ENCODE results near the gene CHST15.

Gene CHST15

GRCh38 chr10:124012066-124012465 is 81.3 kb downstream of the CHST15 start:
- DNase-seq (ENCODE audit: low read depth in 3 of 3) = no peak

- DNase-seq (ENCODE audit: low read depth in 3 of 3) = no peak
Observed at GRCh38 chr10:124011464-124011863, 81.9 kb downstream of the CHST15 start.

GRCh38 chr10:124010563-124011131 is 82.8 kb downstream of the CHST15 start:
- DNase-seq (ENCODE audit: low read depth in 3 of 3) = no peak

GRCh38 chr10:124010024-124010423 is 83.4 kb downstream of the CHST15 start:
- no peak for DNase-seq (ENCODE audit: low read depth in 3 of 3)

GRCh38 chr10:124009231-124010015 is 84.0 kb downstream of the CHST15 start:
- no peak for DNase-seq (ENCODE audit: low read depth in 3 of 3)

- no peak for DNase-seq (ENCODE audit: low read depth in 3 of 3)
Observed at GRCh38 chr10:124008681-124009080, 84.7 kb downstream of the CHST15 start.

- no peak for DNase-seq (ENCODE audit: low read depth in 3 of 3)
Observed at GRCh38 chr10:124008187-124008586, 85.2 kb downstream of the CHST15 start.

GRCh38 chr10:124007773-124008145 is 85.6 kb downstream of the CHST15 start:
- DNase-seq (ENCODE audit: low read depth in 3 of 3) = no peak

GRCh38 chr10:124007102-124007772 is 86.2 kb downstream of the CHST15 start:
- DNase-seq (ENCODE audit: low read depth in 3 of 3) = no peak

- no peak for DNase-seq (ENCODE audit: low read depth in 3 of 3)
Observed at GRCh38 chr10:124006526-124006925, 86.9 kb downstream of the CHST15 start.

GRCh38 chr10:124005991-124006392 is 87.4 kb downstream of the CHST15 start:
- no peak for DNase-seq (ENCODE audit: low read depth in 3 of 3)

- no peak for DNase-seq (ENCODE audit: low read depth in 3 of 3)
Observed at GRCh38 chr10:124005091-124005490, 88.3 kb downstream of the CHST15 start.

- DNase-seq (ENCODE audit: low read depth in 3 of 3) = no peak
Observed at GRCh38 chr10:124004663-124005004, 88.8 kb downstream of the CHST15 start.

GRCh38 chr10:124003871-124004662 is 89.3 kb downstream of the CHST15 start:
- DNase-seq (ENCODE audit: low read depth in 3 of 3) = no peak

GRCh38 chr10:124003481-124003870 is 89.9 kb downstream of the CHST15 start:
- no peak for DNase-seq (ENCODE audit: low read depth in 3 of 3)

- DNase-seq (ENCODE audit: low read depth in 3 of 3) = no peak
Observed at GRCh38 chr10:124003070-124003419, 90.4 kb downstream of the CHST15 start.

- DNase-seq (ENCODE audit: low read depth in 3 of 3) = no peak
Observed at GRCh38 chr10:124002391-124003069, 90.9 kb downstream of the CHST15 start.

GRCh38 chr10:124001391-124002148 is 91.8 kb downstream of the CHST15 start:
- DNase-seq (ENCODE audit: low read depth in 3 of 3) = no peak

GRCh38 chr10:124000792-124001201 is 92.6 kb downstream of the CHST15 start:
- DNase-seq (ENCODE audit: low read depth in 3 of 3) = no peak

GRCh38 chr10:123999956-124000615 is 93.3 kb downstream of the CHST15 start:
- no peak for DNase-seq (ENCODE audit: low read depth in 3 of 3)

- DNase-seq (ENCODE audit: low read depth in 3 of 3) = no peak
Observed at GRCh38 chr10:123999261-123999660, 94.1 kb downstream of the CHST15 start.

Measured in stimulated activated CD4-positive, alpha-beta T cell treated with anti-CD3 and anti-CD28 coated beads, TNF-alpha, amount 100 ng/mL, for 48 hours (primary cell).